Ishikawa (cell line): ENCODE results near the gene GEMIN5.

Experiments used
- MAX ChIP-seq: IDR thresholded peaks from 2 replicates; pipeline ENCODE4 v1.6.1; 2012
- YY1 ChIP-seq: IDR thresholded peaks from 2 replicates; pipeline ENCODE4 v1.6.1; 2012; ENCODE audit warnings: low read depth

- TF ChIP-seq MAX (no peak), YY1 (no peak)
Measured at GRCh38 chr5:154849264-154849785, 88.7 kb downstream of the GEMIN5 start.
